ENCODE data around the gene TBC1D10A. TPM values are rescaled to one million over a fixed set of nuclear protein-coding genes. Genes with fewer than 3 reads are reported as not detected.

TBC1D10A gene
- polyA plus RNA-seq, 1 donor (not counting 4 experiments of a cell fraction or from before 2014, with no cell fraction given): 17.8 TPM

DNA sequence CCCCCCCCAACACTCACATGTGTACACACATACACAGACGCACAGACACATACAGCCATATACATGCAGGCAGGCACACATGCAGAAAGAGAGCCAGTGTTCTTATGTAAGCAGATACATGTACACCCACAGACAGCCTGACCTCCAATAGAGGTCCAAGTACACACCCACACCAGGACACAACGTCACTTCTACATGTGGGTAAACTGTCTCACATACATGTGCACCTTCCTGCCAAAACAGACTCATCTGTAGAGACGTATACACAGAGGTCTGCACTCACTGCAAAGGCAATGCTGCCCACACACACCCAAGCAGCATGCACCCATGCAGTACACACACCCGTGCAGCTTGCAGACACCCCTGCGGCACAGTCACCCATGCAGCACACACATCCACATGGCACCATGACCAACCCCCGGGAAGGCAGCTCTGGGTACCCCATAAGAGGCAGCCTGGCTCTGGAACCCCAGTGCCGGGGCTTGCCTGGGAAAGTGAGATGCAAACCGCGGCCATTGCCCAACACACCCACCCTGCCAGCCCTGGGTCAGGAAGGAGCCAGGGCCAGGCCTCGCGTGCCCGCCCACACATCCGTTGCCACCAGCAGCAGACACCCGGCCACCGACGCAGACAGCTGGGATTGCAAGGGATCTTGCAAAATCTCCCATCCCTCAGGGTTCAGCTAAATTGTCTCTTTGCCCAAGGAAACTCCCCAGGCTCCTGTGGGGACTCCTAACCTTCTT, 47.5 kb downstream of the TBC1D10A start:
- dilution Hi-C loops (cut with MboI; ENCODE audit: extremely low pct_ligation_motif_present, low sequenced_read_pairs): no loop called here
- no peak for FAIRE-seq
- Histone ChIP-seq H2AFZ (ENCODE audit: control insufficient read depth, low read length) (no peak overlapping the region), H3K4me2 (ENCODE audit: control insufficient read depth, extremely low read depth, insufficient read depth, low read depth, low read length) (no peak overlapping the region), H3K9ac (ENCODE audit: control insufficient read depth, extremely low read depth, insufficient read depth, low read length) (no peak overlapping the region), H3K9me1 (ENCODE audit: control insufficient read depth, extremely low read depth, insufficient read depth, low read length) (no peaks in the 10 kb centered on the region), H3K36me3 (ENCODE audit: control insufficient read depth in 2 of 2, extremely low read depth in 1 of 2, insufficient read depth in 2 of 2, low read length in 2 of 2) (peaks cover 0 to 2% of the 10 kb centered on the region in 2 experiments), H3K9me3 (ENCODE audit: control insufficient read depth, low read depth, low read length) (no peaks in the 10 kb centered on the region), H3K79me2 (ENCODE audit: control insufficient read depth, insufficient read depth, low read length) (no peaks in the 10 kb centered on the region), H3K27ac (ENCODE audit: control insufficient read depth, insufficient read depth, low read length) (no peak overlapping the region), H3K27me3 (ENCODE audit: control insufficient read depth, extremely low read depth, insufficient read depth, low read length) (no peaks in the 10 kb centered on the region), H3K4me3 (ENCODE audit: control insufficient read depth in 2 of 3, extremely low read depth in 1 of 3, insufficient read depth in 2 of 3, low read depth in 1 of 3, low read length in 3 of 3) (no peak overlapping the region), H4K20me1 (ENCODE audit: control insufficient read depth, extremely low read depth, insufficient read depth, low read length) (no peaks in the 10 kb centered on the region), H3K4me1 (ENCODE audit: control insufficient read depth, extremely low read depth, insufficient read depth, low read length) (peaks cover 13% of the 10 kb centered on the region)
- DNase-seq (ENCODE audit: low read depth, low spot score): no peak
- TF ChIP-seq EZH2 (IDR thresholded peaks at IDR 0.05; ENCODE audit: low read length): no peak
- TF ChIP-seq, protein P1, sequence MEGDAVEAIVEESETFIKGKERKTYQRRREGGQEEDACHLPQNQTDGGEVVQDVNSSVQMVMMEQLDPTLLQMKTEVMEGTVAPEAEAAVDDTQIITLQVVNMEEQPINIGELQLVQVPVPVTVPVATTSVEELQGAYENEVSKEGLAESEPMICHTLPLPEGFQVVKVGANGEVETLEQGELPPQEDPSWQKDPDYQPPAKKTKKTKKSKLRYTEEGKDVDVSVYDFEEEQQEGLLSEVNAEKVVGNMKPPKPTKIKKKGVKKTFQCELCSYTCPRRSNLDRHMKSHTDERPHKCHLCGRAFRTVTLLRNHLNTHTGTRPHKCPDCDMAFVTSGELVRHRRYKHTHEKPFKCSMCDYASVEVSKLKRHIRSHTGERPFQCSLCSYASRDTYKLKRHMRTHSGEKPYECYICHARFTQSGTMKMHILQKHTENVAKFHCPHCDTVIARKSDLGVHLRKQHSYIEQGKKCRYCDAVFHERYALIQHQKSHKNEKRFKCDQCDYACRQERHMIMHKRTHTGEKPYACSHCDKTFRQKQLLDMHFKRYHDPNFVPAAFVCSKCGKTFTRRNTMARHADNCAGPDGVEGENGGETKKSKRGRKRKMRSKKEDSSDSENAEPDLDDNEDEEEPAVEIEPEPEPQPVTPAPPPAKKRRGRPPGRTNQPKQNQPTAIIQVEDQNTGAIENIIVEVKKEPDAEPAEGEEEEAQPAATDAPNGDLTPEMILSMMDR (optimal IDR thresholded peaks at IDR 0.05 in 1 of 3, IDR thresholded peaks at IDR 0.05 in 1 of 3, conservative IDR thresholded peaks at IDR 0.05 in 1 of 3; ENCODE audit: extremely low read depth in 1 of 3, insufficient read depth in 2 of 3, low read length in 3 of 3): no peak

DNA sequence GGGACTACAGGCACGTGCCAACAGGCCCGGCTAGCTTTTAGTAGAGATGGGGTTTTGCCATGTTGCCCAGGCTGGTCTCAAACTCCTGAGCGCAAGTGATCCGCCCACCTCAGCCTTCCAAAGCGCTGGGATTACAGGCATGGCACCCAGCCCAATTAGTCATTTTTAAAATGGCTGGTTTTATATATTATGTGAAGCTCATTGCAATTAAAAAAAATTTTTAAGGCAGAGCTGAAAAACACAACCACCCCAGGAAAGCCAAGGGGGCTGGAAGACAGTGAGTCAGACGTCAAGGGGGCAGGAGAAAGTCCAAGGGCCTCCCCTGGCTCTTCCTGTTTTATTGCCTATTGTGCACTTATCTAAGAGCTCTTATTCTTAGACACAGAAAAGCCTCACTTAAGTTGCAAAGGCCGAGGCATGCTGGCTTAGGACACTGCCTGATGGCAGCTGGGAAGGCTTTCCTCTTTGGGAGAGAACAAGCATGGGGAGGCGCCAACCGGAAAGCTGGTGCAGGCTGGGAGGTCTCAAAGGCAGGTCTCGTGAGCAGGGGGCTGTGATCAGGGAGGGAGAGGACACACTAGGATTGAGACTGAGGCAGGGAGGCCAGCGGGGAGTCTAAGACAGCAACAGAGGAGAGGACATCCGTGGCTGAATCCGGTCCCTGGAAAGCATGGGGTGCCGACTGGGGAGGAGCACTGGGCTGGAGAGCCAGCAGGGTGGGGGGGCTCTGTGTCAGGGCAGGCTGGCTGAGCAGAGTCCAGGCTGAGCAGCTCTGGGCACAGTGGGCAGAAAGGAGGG, 49.0 kb downstream of the TBC1D10A start:
- Histone ChIP-seq H3K9me3 (ENCODE audit: control insufficient read depth, low read depth, low read length) (no peaks in the 10 kb centered on the region), H3K36me3 (ENCODE audit: control insufficient read depth in 2 of 2, extremely low read depth in 1 of 2, insufficient read depth in 2 of 2, low read length in 2 of 2) (no peaks in the 10 kb centered on the region), H3K27ac (ENCODE audit: control insufficient read depth, insufficient read depth, low read length) (no peak overlapping the region), H3K4me2 (ENCODE audit: control insufficient read depth, extremely low read depth, insufficient read depth, low read depth, low read length) (peak overlapping the region; percentile 29), H3K4me1 (ENCODE audit: control insufficient read depth, extremely low read depth, insufficient read depth, low read length) (peaks cover 13% of the 10 kb centered on the region), H4K20me1 (ENCODE audit: control insufficient read depth, extremely low read depth, insufficient read depth, low read length) (no peaks in the 10 kb centered on the region), H3K27me3 (ENCODE audit: control insufficient read depth, extremely low read depth, insufficient read depth, low read length) (no peaks in the 10 kb centered on the region), H3K9ac (ENCODE audit: control insufficient read depth, extremely low read depth, insufficient read depth, low read length) (peak overlapping the region; percentile 1), H3K9me1 (ENCODE audit: control insufficient read depth, extremely low read depth, insufficient read depth, low read length) (no peaks in the 10 kb centered on the region), H2AFZ (ENCODE audit: control insufficient read depth, low read length) (peak overlapping the region; percentile 69), H3K4me3 (ENCODE audit: control insufficient read depth in 2 of 3, extremely low read depth in 1 of 3, insufficient read depth in 2 of 3, low read depth in 1 of 3, low read length in 3 of 3) (no peak overlapping the region), H3K79me2 (ENCODE audit: control insufficient read depth, insufficient read depth, low read length) (no peaks in the 10 kb centered on the region)
- FAIRE-seq (peak; percentile 71), DNase-seq (ENCODE audit: low read depth, low spot score) (no peak)
- dilution Hi-C loops (cut with MboI; ENCODE audit: extremely low pct_ligation_motif_present, low sequenced_read_pairs): no loop called here
- TF ChIP-seq, protein P1 (optimal IDR thresholded peaks at IDR 0.05 in 1 of 3, IDR thresholded peaks at IDR 0.05 in 1 of 3, conservative IDR thresholded peaks at IDR 0.05 in 1 of 3; ENCODE audit: extremely low read depth in 1 of 3, insufficient read depth in 2 of 3, low read length in 3 of 3): no peak
- TF ChIP-seq EZH2 (IDR thresholded peaks at IDR 0.05; ENCODE audit: low read length): no peak

Measured in keratinocyte (primary cell).